ENCODE measurements around the gene SKAP2. TPM values are rescaled to one million over a fixed set of nuclear protein-coding genes. Genes with fewer than 3 reads are reported as not detected.

The SKAP2 gene
- total RNA-seq, 1 experiment from 2014 or later, result 3.2 TPM

GRCh38 chr7:26868841-26869495 is 4.6 kb upstream of the SKAP2 start:
- Histone ChIP-seq H2AK5ac (ENCODE audit: insufficient read length, low read length) (no peak overlapping the region), H3K9me3 (ENCODE audit: control insufficient read depth, low read depth, low read length) (no peaks in the 10 kb centered on the region), H3K4ac (ENCODE audit: low read depth, low read length) (no peak overlapping the region), H4K8ac (replicated peaks; ENCODE audit: insufficient read length, low read depth, low read length) (no peak overlapping the region), H3K79me1 (ENCODE audit: insufficient read depth, low read depth, low read length, poor library complexity, severe bottlenecking) (no peaks in the 10 kb centered on the region), H3K4me2 (ENCODE audit: insufficient read depth, insufficient read length, low read length) (no peak overlapping the region), H4K20me1 (ENCODE audit: control insufficient read depth, insufficient read depth, insufficient read length) (peaks cover 3% of the 10 kb centered on the region), H2BK120ac (ENCODE audit: low read depth, low read length, poor library complexity, severe bottlenecking) (no peak overlapping the region), H3K23ac (ENCODE audit: insufficient read length, low read depth, low read length) (no peak overlapping the region), H3K79me2 (ENCODE audit: insufficient read depth, low read length) (no peaks in the 10 kb centered on the region), H4K91ac (ENCODE audit: insufficient read length, low read depth, low read length) (no peak overlapping the region), H3K9ac (ENCODE audit: extremely low read depth, insufficient read length, low read length) (no peak overlapping the region), H2BK5ac (ENCODE audit: insufficient read length, low read length) (no peak overlapping the region), H3K56ac (ENCODE audit: insufficient read length, low read depth, low read length) (no peak overlapping the region), H4K5ac (ENCODE audit: insufficient read length, low read depth, low read length) (no peak overlapping the region), H3K4me1 (ENCODE audit: insufficient read depth, low read length) (no peaks in the 10 kb centered on the region), H2BK12ac (ENCODE audit: insufficient read length, low read depth, low read length) (no peak overlapping the region), H3K27me3 (ENCODE audit: insufficient read depth, low read length) (no peaks in the 10 kb centered on the region), H3K23me2 (ENCODE audit: insufficient read length, low read depth, low read length, poor library complexity, severe bottlenecking) (peaks cover 4% of the 10 kb centered on the region), H2BK15ac (ENCODE audit: low read depth, low read length) (no peak overlapping the region), H3T11ph (ENCODE audit: low read length) (no peak overlapping the region), H3K18ac (ENCODE audit: insufficient read length, low read depth, low read length) (no peak overlapping the region), H3K14ac (ENCODE audit: insufficient read depth, low read length) (no peak overlapping the region), H2AFZ (ENCODE audit: low read length) (no peak overlapping the region), H2BK20ac (ENCODE audit: low read depth, low read length, poor library complexity, severe bottlenecking) (no peak overlapping the region), H3K27ac (ENCODE audit: insufficient read length, low read depth, low read length) (no peak overlapping the region)
- peaks cover 3 to 6% of the 10 kb centered on the region in 2 experiments; a peak in 3 of 4 replicates for H3K4me1 Mint-ChIP-seq
- peaks cover 35% of the 10 kb centered on the region for H3K27me3 Mint-ChIP-seq (ENCODE audit: low read depth)
- no CpG with 5 or more reads among the region's 7 CpGs for WGBS (ENCODE audit: extremely low coverage, insufficient read length, low lambda C conversion rate)
- DNase-seq, result no peak
- no peak for TF ChIP-seq CTCF (conservative IDR thresholded peaks at IDR 0.05)
- H3K9me3 Mint-ChIP-seq, result no peaks in the 10 kb centered on the region
- H3K27ac Mint-ChIP-seq, result no peak overlapping the region
- no peak overlapping the region for H3K4me3 Mint-ChIP-seq
- no peaks in the 10 kb centered on the region for H3K36me3 Mint-ChIP-seq (ENCODE audit: insufficient read depth in 1 of 3, low read depth in 3 of 3)

All from H9 (cell line).